ENCODE measurements around the gene NCDN.
"Not testable (repeated sequence)": the region's sequence is repeated elsewhere in the genome, so short reads cannot be mapped to it uniquely, and the experiment has no call there.

NCDN gene

DNA sequence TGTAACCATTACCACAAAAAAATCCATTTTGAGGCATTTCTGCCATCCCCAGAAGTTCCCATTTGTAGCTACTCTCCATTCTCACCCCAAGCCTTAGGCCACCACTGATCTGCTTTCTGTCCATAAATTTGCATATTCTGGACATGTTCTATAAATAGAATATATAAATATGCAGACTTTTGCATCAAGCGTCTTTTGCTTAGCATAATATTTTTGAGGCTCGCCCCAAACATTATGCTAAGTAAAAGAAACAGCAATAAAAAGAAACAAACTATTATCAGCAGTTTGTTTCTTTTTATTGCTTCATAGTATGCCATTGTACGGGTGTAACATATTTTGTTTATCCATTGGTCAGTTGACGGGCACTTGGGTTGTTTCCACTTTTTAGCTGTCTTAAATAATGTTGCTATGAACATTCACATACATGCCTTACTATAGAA lies 23.4 kb downstream of the NCDN start:
- Histone ChIP-seq H3K4me1 (ENCODE audit: control insufficient read depth in 1 of 2, insufficient read depth in 2 of 2, low read length in 2 of 2) (peaks cover 22 to 23% of the 10 kb centered on the region in 2 experiments), H2BK120ac (ENCODE audit: insufficient read depth, low read length, poor library complexity) (no peak overlapping the region), H2AK5ac (ENCODE audit: low read length) (no peak overlapping the region), H3K79me1 (ENCODE audit: low read length) (peaks cover 19% of the 10 kb centered on the region), H3K14ac (ENCODE audit: low read length) (no peak overlapping the region), H3K9ac (ENCODE audit: low read length) (no peak overlapping the region), H2BK12ac (ENCODE audit: low read length) (no peak overlapping the region), H3K79me2 (ENCODE audit: control insufficient read depth, insufficient read depth, low read length, poor library complexity) (peaks cover 10% of the 10 kb centered on the region), H3K9me3 (ENCODE audit: insufficient read depth, low read depth, low read length) (no peaks in the 10 kb centered on the region), H4K8ac (ENCODE audit: low read depth, low read length) (no peak overlapping the region), H3K27ac (ENCODE audit: low read depth, low read length) (no peak overlapping the region), H2AFZ (ENCODE audit: insufficient read depth, low read length, poor library complexity) (no peak overlapping the region), H3K4ac (ENCODE audit: low read depth, low read length) (no peak overlapping the region), H2BK5ac (ENCODE audit: low read depth, low read length, poor library complexity) (no peak overlapping the region), H3K4me3 (ENCODE audit: low read depth, low read length) (no peak overlapping the region), H3K23ac (ENCODE audit: low read length) (no peak overlapping the region), H3K27me3 (ENCODE audit: insufficient read depth, low read length) (no peaks in the 10 kb centered on the region), H3K36me3 (ENCODE audit: control insufficient read depth in 1 of 2, insufficient read depth in 2 of 2, low read length in 2 of 2) (no peaks in the 10 kb centered on the region), H3K18ac (ENCODE audit: low read length) (no peak overlapping the region), H4K12ac (ENCODE audit: low read depth, low read length) (no peak overlapping the region), H4K91ac (ENCODE audit: low read depth, low read length) (no peak overlapping the region), H3K4me2 (ENCODE audit: low read length) (no peak overlapping the region)
- DNase-seq: no peak
- no CpG with 5 or more reads among the region's 4 CpGs for WGBS (ENCODE audit: extremely low coverage, insufficient coverage, insufficient read length)

DNA sequence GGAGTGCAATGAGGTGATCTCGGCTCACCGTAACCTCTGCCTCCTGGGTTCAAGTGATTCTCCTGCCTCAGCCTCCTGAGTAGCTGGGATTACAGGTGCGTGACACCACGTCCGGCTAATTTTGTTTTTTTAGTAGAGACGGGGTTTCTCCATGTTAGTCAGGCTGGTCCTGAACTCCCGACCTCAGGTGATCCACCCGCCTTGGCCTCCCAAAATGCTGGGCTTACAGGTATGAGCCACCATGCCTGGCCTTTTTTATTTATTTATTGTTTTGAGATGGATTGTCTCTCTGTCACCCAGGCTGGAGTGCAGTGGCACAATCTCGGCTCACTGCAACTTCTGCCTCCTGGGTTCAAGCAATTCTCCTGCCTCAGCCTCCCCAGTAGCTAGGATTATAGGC lies 24.0 kb downstream of the NCDN start:
- not testable (repeated sequence) for H2BK5ac ChIP-seq (ENCODE audit: low read depth, low read length, poor library complexity); H3K4me3 ChIP-seq (ENCODE audit: low read depth, low read length); H4K8ac ChIP-seq (ENCODE audit: low read depth, low read length); H3K79me2 ChIP-seq (ENCODE audit: control insufficient read depth, insufficient read depth, low read length, poor library complexity); H3K9ac ChIP-seq (ENCODE audit: low read length); H2BK12ac ChIP-seq (ENCODE audit: low read length); H2BK120ac ChIP-seq (ENCODE audit: insufficient read depth, low read length, poor library complexity); H3K36me3 ChIP-seq (ENCODE audit: control insufficient read depth in 1 of 2, insufficient read depth in 2 of 2, low read length in 2 of 2); H3K14ac ChIP-seq (ENCODE audit: low read length); H3K23ac ChIP-seq (ENCODE audit: low read length); H4K91ac ChIP-seq (ENCODE audit: low read depth, low read length); H3K4ac ChIP-seq (ENCODE audit: low read depth, low read length); H3K18ac ChIP-seq (ENCODE audit: low read length); H2AK5ac ChIP-seq (ENCODE audit: low read length); H2AFZ ChIP-seq (ENCODE audit: insufficient read depth, low read length, poor library complexity); H3K4me2 ChIP-seq (ENCODE audit: low read length); H3K27me3 ChIP-seq (ENCODE audit: insufficient read depth, low read length); DNase-seq; H3K9me3 ChIP-seq (ENCODE audit: insufficient read depth, low read depth, low read length); H4K12ac ChIP-seq (ENCODE audit: low read depth, low read length); H3K27ac ChIP-seq (ENCODE audit: low read depth, low read length)
- Histone ChIP-seq H3K4me1 (ENCODE audit: control insufficient read depth in 1 of 2, insufficient read depth in 2 of 2, low read length in 2 of 2) (peaks cover 16% of the 10 kb centered on the region in 2 experiments), H3K79me1 (ENCODE audit: low read length) (peaks cover 13% of the 10 kb centered on the region)
- WGBS (ENCODE audit: extremely low coverage, insufficient coverage, insufficient read length): no CpG with 5 or more reads among the region's 9 CpGs

DNA sequence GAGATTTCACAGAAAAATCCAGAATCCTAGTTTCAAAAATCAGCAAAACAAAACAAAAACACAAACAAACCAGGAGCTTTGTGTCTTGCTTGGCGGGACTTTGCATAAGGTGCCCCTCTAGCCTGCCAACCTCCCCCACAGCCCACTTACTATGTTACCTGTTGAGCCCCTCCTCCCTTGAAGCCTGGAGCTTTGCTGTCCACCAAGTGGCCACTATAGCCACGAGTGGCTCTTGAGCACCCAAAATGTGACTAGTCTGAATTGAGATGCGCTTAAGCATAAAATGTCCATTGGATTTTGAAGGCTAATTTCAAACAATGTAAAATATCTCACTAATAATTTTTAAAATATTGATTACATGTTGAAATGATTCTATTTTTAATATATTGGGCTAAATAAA lies 27.7 kb downstream of the NCDN start:
- H4K8ac ChIP-seq (ENCODE audit: low read depth, low read length): no peak overlapping the region
- no peak overlapping the region for H4K91ac ChIP-seq (ENCODE audit: low read depth, low read length)
- no peak overlapping the region for H3K14ac ChIP-seq (ENCODE audit: low read length)
- H4K12ac ChIP-seq (ENCODE audit: low read depth, low read length): no peak overlapping the region
- H2BK5ac ChIP-seq (ENCODE audit: low read depth, low read length, poor library complexity): no peak overlapping the region
- H3K4me1 ChIP-seq (ENCODE audit: control insufficient read depth in 1 of 2, insufficient read depth in 2 of 2, low read length in 2 of 2): no peaks in the 10 kb centered on the region
- no peak overlapping the region for H3K23ac ChIP-seq (ENCODE audit: low read length)
- no peak overlapping the region for H3K4me3 ChIP-seq (ENCODE audit: low read depth, low read length)
- no peak overlapping the region for H3K18ac ChIP-seq (ENCODE audit: low read length)
- peaks cover 2 to 7% of the 10 kb centered on the region in 2 experiments for H3K36me3 ChIP-seq (ENCODE audit: control insufficient read depth in 1 of 2, insufficient read depth in 2 of 2, low read length in 2 of 2)
- no peak overlapping the region for H3K4me2 ChIP-seq (ENCODE audit: low read length)
- H2AFZ ChIP-seq (ENCODE audit: insufficient read depth, low read length, poor library complexity): no peak overlapping the region
- H3K79me2 ChIP-seq (ENCODE audit: control insufficient read depth, insufficient read depth, low read length, poor library complexity): no peaks in the 10 kb centered on the region
- no CpG with 5 or more reads among the region's 3 CpGs for WGBS (ENCODE audit: extremely low coverage, insufficient coverage, insufficient read length)
- DNase-seq: no peak
- no peak overlapping the region for H3K27ac ChIP-seq (ENCODE audit: low read depth, low read length)
- H3K79me1 ChIP-seq (ENCODE audit: low read length): no peaks in the 10 kb centered on the region
- H3K9ac ChIP-seq (ENCODE audit: low read length): no peak overlapping the region
- no peaks in the 10 kb centered on the region for H3K27me3 ChIP-seq (ENCODE audit: insufficient read depth, low read length)
- H2BK12ac ChIP-seq (ENCODE audit: low read length): no peak overlapping the region
- H3K9me3 ChIP-seq (ENCODE audit: insufficient read depth, low read depth, low read length): no peaks in the 10 kb centered on the region
- no peak overlapping the region for H3K4ac ChIP-seq (ENCODE audit: low read depth, low read length)
- no peak overlapping the region for H2AK5ac ChIP-seq (ENCODE audit: low read length)
- no peak overlapping the region for H2BK120ac ChIP-seq (ENCODE audit: insufficient read depth, low read length, poor library complexity)

DNA sequence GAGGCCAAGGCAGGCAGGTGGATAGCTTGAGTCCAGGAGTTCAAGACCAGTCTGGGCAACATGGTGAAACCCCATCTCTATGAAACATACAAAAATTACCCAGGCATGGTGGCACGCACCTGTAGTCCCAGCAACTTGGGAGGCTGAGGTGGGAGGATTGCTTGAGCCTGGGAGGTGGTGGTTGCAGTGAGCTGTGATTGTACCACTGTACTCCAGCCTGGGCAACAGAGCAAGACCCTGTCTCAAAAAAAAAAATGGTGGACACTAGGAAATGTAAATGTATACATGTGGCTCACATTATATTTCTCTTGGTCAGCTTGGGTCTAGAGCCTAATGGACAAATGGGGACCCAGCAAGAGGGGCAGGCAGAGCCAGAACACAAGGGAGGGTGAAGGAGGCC lies 28.2 kb downstream of the NCDN start:
- not testable (repeated sequence) for H2BK12ac ChIP-seq (ENCODE audit: low read length); H3K4me1 ChIP-seq (ENCODE audit: control insufficient read depth in 1 of 2, insufficient read depth in 2 of 2, low read length in 2 of 2); H3K4me3 ChIP-seq (ENCODE audit: low read depth, low read length); H3K9me3 ChIP-seq (ENCODE audit: insufficient read depth, low read depth, low read length); H3K27ac ChIP-seq (ENCODE audit: low read depth, low read length); H3K27me3 ChIP-seq (ENCODE audit: insufficient read depth, low read length); H2BK120ac ChIP-seq (ENCODE audit: insufficient read depth, low read length, poor library complexity); H3K23ac ChIP-seq (ENCODE audit: low read length); H3K14ac ChIP-seq (ENCODE audit: low read length); H3K4ac ChIP-seq (ENCODE audit: low read depth, low read length); H4K8ac ChIP-seq (ENCODE audit: low read depth, low read length); H3K79me2 ChIP-seq (ENCODE audit: control insufficient read depth, insufficient read depth, low read length, poor library complexity); H4K12ac ChIP-seq (ENCODE audit: low read depth, low read length); H3K9ac ChIP-seq (ENCODE audit: low read length); H2BK5ac ChIP-seq (ENCODE audit: low read depth, low read length, poor library complexity); H3K79me1 ChIP-seq (ENCODE audit: low read length); H2AK5ac ChIP-seq (ENCODE audit: low read length); DNase-seq; H4K91ac ChIP-seq (ENCODE audit: low read depth, low read length); H3K18ac ChIP-seq (ENCODE audit: low read length); H3K4me2 ChIP-seq (ENCODE audit: low read length); H2AFZ ChIP-seq (ENCODE audit: insufficient read depth, low read length, poor library complexity)
- peaks cover 7 to 11% of the 10 kb centered on the region in 2 experiments for H3K36me3 ChIP-seq (ENCODE audit: control insufficient read depth in 1 of 2, insufficient read depth in 2 of 2, low read length in 2 of 2)
- WGBS (ENCODE audit: extremely low coverage, insufficient coverage, insufficient read length): no CpG with 5 or more reads among the region's 1 CpG
